GM12801 (cell line): ENCODE measurements around the gene ERBB2.

Experiments used
- CTCF ChIP-seq: IDR thresholded peaks from one replicate; pipeline ENCODE4 v1.5.1; 2011; ENCODE audit warnings: control low read depth; ENCODE audit not compliant: insufficient read length; ENCODE audit errors: extremely low read depth

ERBB2 gene

GRCh38 chr17:39716073-39716818 is 16.4 kb downstream of the ERBB2 start:
- no peak for TF ChIP-seq CTCF

GRCh38 chr17:39716879-39717536 is 17.1 kb downstream of the ERBB2 start:
- TF ChIP-seq CTCF: no peak

- TF ChIP-seq CTCF: no peak
Observed at GRCh38 chr17:39717660-39718059, 17.8 kb downstream of the ERBB2 start.

GRCh38 chr17:39719563-39720355 is 19.9 kb downstream of the ERBB2 start:
- TF ChIP-seq CTCF: no peak

GRCh38 chr17:39722104-39722503 is 22.2 kb downstream of the ERBB2 start:
- TF ChIP-seq CTCF: no peak

GRCh38 chr17:39722965-39723848 is 23.3 kb downstream of the ERBB2 start:
- no peak for TF ChIP-seq CTCF
